K562 (cell line): Measurements from ENCODE around the gene CCDC9B. TPM values are rescaled to one million over a fixed set of nuclear protein-coding genes. Genes with fewer than 3 reads are reported as not detected.

ENCODE experiments used
- ATAC-seq: fragments of 200-7000 bp; cut with Tn5 transposase; 3 replicates; pipeline ENCODE4 v1.9.1; 2020; ENCODE audit warnings: moderate library complexity
- BruUV-seq: library from RNA; stranded (reverse); fragments of 400-500 nt; replicated peaks from 2 replicates; lab custom pipeline; 2021; lab: Mats Ljungman, UMichigan
- CTCF ChIA-PET: fragments of 300-600 bp; formaldehyde crosslinking; extraction: SDS; loops from one replicate; lab custom pipeline; 2021; ENCODE audit warnings: low intra/inter-chr PET ratio; lab: Yijun Ruan, JAX
- POLR2A ChIA-PET: fragments of 300-600, 350-650 bp; sonication (Branson Sonifier 250); formaldehyde crosslinking; extraction: SDS; loops from one replicate; lab custom pipeline; 2021; ENCODE audit warnings: antibody characterized with exemption, inconsistent platforms; lab: Yijun Ruan, JAX
- DNase-seq, 4 experiments: peaks; one replicate each; pipeline versions ENCODE4 v3.0.0 to v3.0.0-alpha.2; 2011 to 2018; ENCODE audit warnings: low spot score in 3 of 4, mixed read lengths in 3 of 4; ENCODE audit errors: extremely low read depth in 1 of 4
- FAIRE-seq: peaks from 2 replicates; lab custom pipeline; 2011; peaks lifted over from hg19 to GRCh38; lab: Jason Lieb, UNC
- H2AFZ ChIP-seq: 2 replicates; pipeline ENCODE4 v1.6.0; 2011; ENCODE audit warnings: low read depth, low read length, control low read depth, inconsistent platforms
- H3K27ac ChIP-seq: fragments of 200-600 bp; 3 replicates; pipeline ENCODE4 v1.8.0; 2011; ENCODE audit warnings: low read depth, mild to moderate bottlenecking, control low read depth, inconsistent platforms, low read length, moderate library complexity, mixed read lengths; ENCODE audit errors: extremely low read depth
- H3K27me3 ChIP-seq, 2 experiments: fragments of 300-600 bp in 1 of 2; 2 replicates in 1 of 2; 3 replicates in 1 of 2; pipeline versions ENCODE4 v1.6.0 to v1.8.0; 2011; ENCODE audit warnings: inconsistent platforms in 2 of 2, low read length in 2 of 2, mild to moderate bottlenecking in 1 of 2, mixed read lengths in 1 of 2, moderate library complexity in 1 of 2; ENCODE audit not compliant: control insufficient read depth in 2 of 2, insufficient read depth in 2 of 2
- H3K36me3 ChIP-seq: fragments of 300-600 bp; 3 replicates; pipeline ENCODE4 v1.8.0; 2011; ENCODE audit warnings: mild to moderate bottlenecking, low read length, inconsistent platforms; ENCODE audit not compliant: control insufficient read depth, insufficient read depth
- H3K4me1 ChIP-seq, 2 experiments: fragments of 200-600 bp in 1 of 2; replicated peaks in 1 of 2; 2 replicates in 1 of 2; 3 replicates in 1 of 2; pipeline versions ENCODE4 v1.5.1 to v1.8.0; 2011; ENCODE audit warnings: inconsistent platforms in 2 of 2, low read length in 2 of 2, mild to moderate bottlenecking in 1 of 2, mixed read lengths in 1 of 2, moderate library complexity in 1 of 2; ENCODE audit not compliant: control insufficient read depth in 2 of 2, insufficient read depth in 2 of 2
- H3K4me2 ChIP-seq: 2 replicates; pipeline ENCODE4 v1.6.1; 2011; ENCODE audit warnings: low read length, control low read depth, inconsistent platforms, mixed read lengths; ENCODE audit not compliant: insufficient read depth
- H3K4me3 ChIP-seq: fragments of 200-600 bp; sonication (generic), shearing (Covaris generic); 2 replicates; pipeline ENCODE4 v1.5.1; 2016; ENCODE audit warnings: control low read depth, inconsistent platforms
- H3K79me2 ChIP-seq: fragments of 200-600 bp; 3 replicates; pipeline ENCODE4 v1.8.0; 2011; ENCODE audit warnings: low read length, inconsistent platforms; ENCODE audit not compliant: control insufficient read depth, insufficient read depth
- H3K9ac ChIP-seq, 2 experiments: 2 replicates each; pipeline versions ENCODE4 v1.6.0 to v1.6.1; 2011; ENCODE audit warnings: low read depth in 2 of 2, low read length in 2 of 2, control low read depth in 1 of 2, inconsistent platforms in 1 of 2, mild to moderate bottlenecking in 1 of 2, mixed read lengths in 1 of 2; ENCODE audit not compliant: insufficient read depth in 1 of 2
- H3K9me1 ChIP-seq: one replicate; pipeline ENCODE4 v1.6.0; 2011; ENCODE audit warnings: inconsistent platforms, mild to moderate bottlenecking, low read length, moderate library complexity; ENCODE audit not compliant: control insufficient read depth, insufficient read depth
- H3K9me3 ChIP-seq: replicated peaks from 2 replicates; pipeline ENCODE4 v1.5.1; 2011; ENCODE audit warnings: low read depth, low read length, inconsistent platforms; ENCODE audit not compliant: control insufficient read depth, insufficient read depth
- H4K20me1 ChIP-seq: replicated peaks from 2 replicates; pipeline ENCODE4 v1.6.1; 2011; ENCODE audit warnings: low read length, inconsistent platforms, mixed read lengths; ENCODE audit not compliant: control insufficient read depth, insufficient read depth
- ARNT ChIP-seq, 2 experiments: fragments of 450-650 bp; IDR thresholded peaks; 2 replicates each; pipeline ENCODE4 v1.6.1; 2016; ENCODE audit warnings: mild to moderate bottlenecking in 1 of 2
- COPS2 ChIP-seq: fragments of 450-650 bp; conservative IDR thresholded peaks from 2 replicates; pipeline ENCODE4 v1.6.1; 2016; ENCODE audit warnings: mild to moderate bottlenecking, moderate library complexity
- FOXK1 ChIP-seq: sonication (generic); formaldehyde crosslinking; IDR thresholded peaks from 2 replicates; pipeline ENCODE4 v1.8.0; 2022; ENCODE audit warnings: missing genetic modification reagents, mild to moderate bottlenecking, borderline replicate concordance
- FOXM1 ChIP-seq, 2 experiments: fragments of 450-650 bp in 1 of 2; sonication (generic) in 1 of 2; formaldehyde crosslinking in 1 of 2; IDR thresholded peaks; 2 replicates each; pipeline versions ENCODE4 v1.6.1 to v1.9.0; 2017 to 2022; ENCODE audit warnings: low read depth in 2 of 2, mild to moderate bottlenecking in 2 of 2, missing genetic modification reagents in 1 of 2, moderate library complexity in 1 of 2
- HDAC1 ChIP-seq, 2 experiments: fragments of 450-650 bp; IDR thresholded peaks; 2 replicates each; pipeline ENCODE4 v1.6.1; 2016 to 2017; ENCODE audit warnings: inconsistent platforms in 1 of 2, mild to moderate bottlenecking in 1 of 2, moderate library complexity in 1 of 2
- NFXL1 ChIP-seq: fragments of 450-650 bp; formaldehyde crosslinking; IDR thresholded peaks from 2 replicates; pipeline ENCODE4 v1.4.0; 2021; ENCODE audit warnings: mild to moderate bottlenecking
- PCBP1 ChIP-seq: fragments of 200-400 bp; formaldehyde crosslinking; IDR thresholded peaks from 2 replicates; pipeline ENCODE4 v1.6.1; 2018; ENCODE audit warnings: mild to moderate bottlenecking, low read depth, low read length; ENCODE audit not compliant: poor library complexity, severe bottlenecking
- RNF2 ChIP-seq: sonication (generic); IDR thresholded peaks from 2 replicates; pipeline ENCODE4 v1.6.1; 2016
- SIN3A ChIP-seq, 2 experiments: fragments of 150-350 bp in 1 of 2; IDR thresholded peaks; 2 replicates each; pipeline ENCODE4 v1.6.1; 2011 to 2016; ENCODE audit warnings: borderline replicate concordance in 2 of 2, low read depth in 2 of 2, low read length in 2 of 2, mild to moderate bottlenecking in 2 of 2, moderate library complexity in 2 of 2; ENCODE audit not compliant: control insufficient read depth in 1 of 2
- SMARCB1 ChIP-seq: IDR thresholded peaks from 2 replicates; pipeline ENCODE4 v1.6.1; 2011; ENCODE audit warnings: improper control_type of control experiment, low read depth; ENCODE audit not compliant: insufficient read length
- ZBTB1 ChIP-seq: sonication (generic); formaldehyde crosslinking; IDR thresholded peaks from 2 replicates; pipeline ENCODE4 v1.8.1; 2023; ENCODE audit warnings: missing genetic modification reagents, low read depth, mild to moderate bottlenecking, borderline replicate concordance
- ZNF12 ChIP-seq: sonication (generic); formaldehyde crosslinking; IDR thresholded peaks from 2 replicates; pipeline ENCODE4 v1.4.0; 2020; ENCODE audit warnings: mild to moderate bottlenecking, missing genetic modification reagents
- ZNF707 ChIP-seq: fragments of 250-450 bp; sonication (Bioruptor Pico); conservative IDR thresholded peaks from 2 replicates; pipeline ENCODE4 v1.8.0; 2022; ENCODE audit warnings: inconsistent platforms, mild to moderate bottlenecking, moderate library complexity
- ZNF778 ChIP-seq: fragments of 450-650 bp; formaldehyde crosslinking; IDR thresholded peaks from 2 replicates; pipeline ENCODE4 v1.4.0; 2020; ENCODE audit warnings: mild to moderate bottlenecking, moderate library complexity
- WGBS: fragments of 100-300 bp; shearing (Covaris generic); methylation state at CpG from one replicate; pipeline ENCODE4 v1.1.6; 2016; ENCODE audit warnings: low coverage, mixed read lengths; ENCODE audit not compliant: insufficient coverage; ENCODE audit errors: missing lambda C conversion rate; 5-methylcytosine and 5-hydroxymethylcytosine counted together
- in situ Hi-C: fragments of 300-500 bp; cut with MboI; formaldehyde crosslinking; loops from 4 replicates; pipeline ENCODE4 v1.15.0; 2018; ENCODE audit warnings: inconsistent platforms, mixed read lengths
- intact Hi-C: fragments of 100-400 bp; cut with micrococcal nuclease; formaldehyde crosslinking; loops from 2 replicates; pipeline ENCODE4 v1.14.2; 2022
- polyA plus RNA-seq, 8 experiments: library from polyadenylated mRNA; depleted of rRNA in 4 of 8; stranded (reverse) in 5 of 8; unstranded in 3 of 8; fragments of >200 nt; fragmentation: Nextera tagmentation in 2 of 8; fragmentation: Illumina TruSeq in 1 of 8; extraction: Ambion mirVana in 2 of 8; extraction: Trizol in 1 of 8; gene quantifications; 2 replicates each; pipeline versions ENCODE4 v1.2.1 to v1.2.3, GENCODE V29; 2011 to 2014; ENCODE audit warnings: inconsistent platforms in 1 of 8, missing spikeins in 1 of 8
- total RNA-seq, 7 experiments: library from RNA; depleted of rRNA in 6 of 7; stranded (reverse); fragments of >200 nt in 6 of 7; fragmentation: Illumina TruSeq in 2 of 7; extraction: Trizol in 2 of 7; gene quantifications; 2 replicates each; pipeline versions ENCODE4 v1.2.1 to v1.2.3, GENCODE V29; 2011 to 2021; ENCODE audit warnings: low replicate concordance in 1 of 7
- TF ChIP-seq, protein P1 (sequence below): fragments of 200-400 bp; formaldehyde crosslinking; IDR thresholded peaks from 2 replicates; pipeline ENCODE4 v1.6.1; 2017; ENCODE audit warnings: mild to moderate bottlenecking, low read depth, low read length, moderate library complexity

CCDC9B gene
- total and polyA plus RNA-seq, 9 of the 15 experiments (the other 6 are each of a cell fraction or from before 2014, with no cell fraction given), result 0.01 to 0.47 (median 0.15) TPM; not detected in 1

DNA sequence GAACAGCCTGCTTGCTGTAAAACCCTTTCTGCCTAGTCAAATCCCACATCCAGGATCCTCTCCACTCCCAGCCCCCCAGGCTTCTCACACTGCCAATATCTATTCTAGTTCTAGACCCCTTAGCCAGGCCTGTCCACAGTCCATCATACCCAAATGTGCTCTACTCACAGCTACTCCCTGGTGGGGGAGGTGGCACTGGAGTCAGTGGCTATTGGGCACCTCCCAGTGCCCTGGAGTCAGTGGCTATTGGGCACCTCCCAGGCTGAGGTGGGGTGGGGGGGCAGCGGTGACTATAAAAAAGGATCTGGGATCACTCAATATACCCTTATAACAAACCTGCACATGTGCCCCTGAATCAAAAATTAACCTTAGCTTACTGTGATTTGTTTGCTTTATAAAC lies 16.5 kb upstream of the CCDC9B start:
- no peak for FAIRE-seq
- no peak overlapping the region for H3K9ac ChIP-seq
- no peak overlapping the region for H3K27ac ChIP-seq
- H3K27me3 ChIP-seq, result peaks cover 0 to 9% of the 10 kb centered on the region in 2 experiments; a peak in 1 of 5 replicates
- CTCF ChIA-PET, result interaction anchor here (1.4 kb wide), 1 partner anchor 9 kb away, joined by 4 read pairs; no protein-coding TSS in a partner anchor
- in situ Hi-C loops, result no loop called here
- 14% methylated on average over 1 of the region's 1 CpG for WGBS
- TF ChIP-seq SMARCB1 (no peak), ARNT (IDR thresholded peaks at IDR 0.05) (no peak), ZBTB1 (CRISPR knock-in tag) (no peak), SIN3A (IDR thresholded peaks at IDR 0.05; ENCODE audit: borderline replicate concordance in 2 of 2, control insufficient read depth in 1 of 2, low read depth in 2 of 2, low read length in 2 of 2) (no peak), NFXL1 (CRISPR knock-in tag) (no peak), COPS2 (no peak), FOXK1 (CRISPR knock-in tag) (no peak), ZNF12 (CRISPR knock-in tag) (no peak), FOXM1 (IDR thresholded peaks at IDR 0.05; ENCODE audit: low read depth) (no peak), FOXM1 (CRISPR knock-in tag; IDR thresholded peaks at IDR 0.05; ENCODE audit: low read depth) (no peak), RNF2 (no peak), PCBP1 (no peak), ZNF778 (CRISPR knock-in tag) (no peak), HDAC1 (IDR thresholded peaks at IDR 0.05) (no peak), ZNF707 (CRISPR knock-in tag) (no peak)
- TF ChIP-seq, protein P1, sequence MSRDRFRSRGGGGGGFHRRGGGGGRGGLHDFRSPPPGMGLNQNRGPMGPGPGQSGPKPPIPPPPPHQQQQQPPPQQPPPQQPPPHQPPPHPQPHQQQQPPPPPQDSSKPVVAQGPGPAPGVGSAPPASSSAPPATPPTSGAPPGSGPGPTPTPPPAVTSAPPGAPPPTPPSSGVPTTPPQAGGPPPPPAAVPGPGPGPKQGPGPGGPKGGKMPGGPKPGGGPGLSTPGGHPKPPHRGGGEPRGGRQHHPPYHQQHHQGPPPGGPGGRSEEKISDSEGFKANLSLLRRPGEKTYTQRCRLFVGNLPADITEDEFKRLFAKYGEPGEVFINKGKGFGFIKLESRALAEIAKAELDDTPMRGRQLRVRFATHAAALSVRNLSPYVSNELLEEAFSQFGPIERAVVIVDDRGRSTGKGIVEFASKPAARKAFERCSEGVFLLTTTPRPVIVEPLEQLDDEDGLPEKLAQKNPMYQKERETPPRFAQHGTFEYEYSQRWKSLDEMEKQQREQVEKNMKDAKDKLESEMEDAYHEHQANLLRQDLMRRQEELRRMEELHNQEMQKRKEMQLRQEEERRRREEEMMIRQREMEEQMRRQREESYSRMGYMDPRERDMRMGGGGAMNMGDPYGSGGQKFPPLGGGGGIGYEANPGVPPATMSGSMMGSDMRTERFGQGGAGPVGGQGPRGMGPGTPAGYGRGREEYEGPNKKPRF, result no peak
- TF ChIP-seq, all 486 proteins: peak for 0
- Histone ChIP-seq H3K79me2 (no peaks in the 10 kb centered on the region), H3K9me3 (no peaks in the 10 kb centered on the region), H3K4me2 (no peak overlapping the region), H4K20me1 (no peaks in the 10 kb centered on the region), H3K4me3 (no peak overlapping the region), H3K4me1 (peaks cover 9 to 26% of the 10 kb centered on the region in 2 experiments; a peak in 4 of 5 replicates), H2AFZ (no peak overlapping the region), H3K9me1 (no peaks in the 10 kb centered on the region), H3K36me3 (no peaks in the 10 kb centered on the region)
- no TSS peak for BruUV-seq
- no peak for DNase-seq
- intact Hi-C loops, result loop anchor here (5.0 kb wide), 1 partner anchor 65 kb away; no protein-coding TSS in a partner anchor
- POLR2A ChIA-PET, result interaction anchor here (0.8 to 1.7 kb wide), 5 partner anchors 11 to 27 kb away, joined by 3 to 7 read pairs (median 4); partner anchors contain the start of gene KNSTRN
- ATAC-seq, result no peak
